HCT116 (cell line): ENCODE measurements around the gene RPIA. TPM values are rescaled to one million over a fixed set of nuclear protein-coding genes. Genes with fewer than 3 reads are reported as not detected.

ENCODE experiments used
- ATAC-seq: fragments of 200-7000 bp; cut with Tn5 transposase; 2 replicates; pipeline ENCODE4 v1.9.1; 2020; ENCODE audit warnings: mild to moderate bottlenecking, moderate library complexity
- BruUV-seq: library from RNA; stranded (reverse); fragments of 400-500 nt; replicated peaks from 2 replicates; lab custom pipeline; 2021; lab: Mats Ljungman, UMichigan
- CTCF ChIA-PET: fragments of 300-600 bp; sonication (Branson Sonifier 250); formaldehyde crosslinking; loops from one replicate; lab custom pipeline; 2021; ENCODE audit warnings: antibody characterized with exemption; lab: Charles Lee
- POLR2A ChIA-PET: fragments of 300-600, 350-600 bp; sonication (Branson Sonifier 250); formaldehyde crosslinking; loops from one replicate; lab custom pipeline; 2021; ENCODE audit warnings: antibody characterized with exemption; lab: Charles Lee
- RAD21 ChIA-PET, 2 experiments: fragments of 300-600 bp; sonication (Branson Sonifier 250); formaldehyde crosslinking; loops; one replicate each; lab custom pipeline; 2023; ENCODE audit warnings: low total read pairs in 2 of 2; ENCODE audit not compliant: uncharacterized antibody in 2 of 2, unreplicated experiment in 2 of 2, low non-redundant PET in 1 of 2; lab: Charles Lee
- DNase-seq: peaks from one replicate; pipeline ENCODE4 v3.0.0-alpha.2; 2010; ENCODE audit warnings: low read depth, low spot score
- H2AFZ ChIP-seq: fragments of 200-600 bp; shearing (Covaris generic), sonication (generic); 2 replicates; pipeline ENCODE4 v1.6.1; 2017; ENCODE audit warnings: low read depth, mixed run types, mixed read lengths, antibody characterized with exemption, low read length; ENCODE audit not compliant: poor library complexity, severe bottlenecking
- H3K27ac ChIP-seq: 2 replicates; pipeline ENCODE4 v1.5.1; 2012; ENCODE audit warnings: low read depth, low read length
- H3K27me3 ChIP-seq: fragments of 200-600 bp; sonication (generic); 2 replicates; pipeline ENCODE4 v1.6.1; 2016; ENCODE audit warnings: mixed run types, low read length, mixed read lengths; ENCODE audit not compliant: insufficient read depth
- H3K36me3 ChIP-seq, 2 experiments: fragments of 200-500 bp in 1 of 2; fragments of 200-600 bp in 1 of 2; sonication (Bioruptor generic) in 1 of 2; sonication (generic) in 1 of 2; 2 replicates each; pipeline versions ENCODE4 v1.5.1 to v1.6.1; 2014 to 2016; ENCODE audit warnings: low read length in 2 of 2, inconsistent platforms in 1 of 2, mixed read lengths in 1 of 2, mixed run types in 1 of 2; ENCODE audit not compliant: insufficient read depth in 2 of 2, control insufficient read depth in 1 of 2
- H3K4me1 ChIP-seq, 2 experiments: fragments of 200-600 bp in 1 of 2; sonication (generic) in 1 of 2; 2 replicates each; pipeline versions ENCODE4 v1.5.1 to v1.6.1; 2012 to 2017; ENCODE audit warnings: low read length in 2 of 2, inconsistent platforms in 1 of 2, mild to moderate bottlenecking in 1 of 2, mixed read lengths in 1 of 2, mixed run types in 1 of 2, moderate library complexity in 1 of 2; ENCODE audit not compliant: insufficient read depth in 2 of 2, control insufficient read depth in 1 of 2
- H3K4me2 ChIP-seq: fragments of 200-600 bp; sonication (generic); 2 replicates; pipeline ENCODE4 v1.6.1; 2017; ENCODE audit warnings: mixed run types, low read length, mixed read lengths
- H3K4me3 ChIP-seq, 2 experiments: fragments of 200-600 bp in 1 of 2; sonication (generic) in 1 of 2; replicated peaks in 1 of 2; 2 replicates each; pipeline ENCODE4 v1.5.1; 2011 to 2016; ENCODE audit warnings: low read length in 2 of 2, control low read depth in 1 of 2, low read depth in 1 of 2, mild to moderate bottlenecking in 1 of 2, mixed read lengths in 1 of 2, mixed run types in 1 of 2
- H3K79me2 ChIP-seq: fragments of 200-600 bp; sonication (generic); 2 replicates; pipeline ENCODE4 v1.6.1; 2017; ENCODE audit warnings: mild to moderate bottlenecking, mixed run types, low read length, moderate library complexity, mixed read lengths; ENCODE audit not compliant: insufficient read depth
- H3K9ac ChIP-seq: fragments of 200-600 bp; sonication (generic); 2 replicates; pipeline ENCODE4 v1.6.1; 2016; ENCODE audit warnings: low read length, mixed read lengths
- H3K9me2 ChIP-seq: fragments of 200-600 bp; sonication (generic), shearing (Covaris generic); 2 replicates; pipeline ENCODE4 v1.6.1; 2017; ENCODE audit warnings: mixed run types, mild to moderate bottlenecking, moderate library complexity; ENCODE audit not compliant: insufficient read depth
- H3K9me3 ChIP-seq, 2 experiments: fragments of 200-500 bp in 1 of 2; fragments of 200-600 bp in 1 of 2; sonication (Bioruptor generic) in 1 of 2; sonication (generic) in 1 of 2; 2 replicates each; pipeline ENCODE4 v1.6.1; 2014 to 2017; ENCODE audit warnings: low read length in 2 of 2, mixed read lengths in 2 of 2, inconsistent platforms in 1 of 2, low read depth in 1 of 2, mild to moderate bottlenecking in 1 of 2, mixed run types in 1 of 2, moderate library complexity in 1 of 2; ENCODE audit not compliant: control insufficient read depth in 1 of 2, insufficient read depth in 1 of 2
- H4K20me1 ChIP-seq: fragments of 200-600 bp; sonication (generic), shearing (Covaris generic); 2 replicates; pipeline ENCODE4 v1.6.1; 2017; ENCODE audit warnings: mixed run types, mild to moderate bottlenecking, moderate library complexity; ENCODE audit not compliant: insufficient read depth
- CEBPB ChIP-seq: IDR thresholded peaks from 2 replicates; pipeline ENCODE4 v1.6.1; 2012; ENCODE audit warnings: low read depth
- CTCF ChIP-seq, 3 experiments: fragments of 200-600 bp in 1 of 3; sonication (generic) in 1 of 3; IDR thresholded peaks in 2 of 3; conservative IDR thresholded peaks in 1 of 3; 2 replicates each; pipeline ENCODE4 v1.5.1; 2012 to 2017; ENCODE audit warnings: low read depth in 2 of 3, low read length in 2 of 3, antibody characterized with exemption in 1 of 3, borderline replicate concordance in 1 of 3, control low read depth in 1 of 3, mild to moderate bottlenecking in 1 of 3, mixed read lengths in 1 of 3, mixed run types in 1 of 3, moderate library complexity in 1 of 3; ENCODE audit not compliant: insufficient read depth in 1 of 3
- EGR1 ChIP-seq: IDR thresholded peaks from 2 replicates; pipeline ENCODE4 v1.6.1; 2012; ENCODE audit warnings: low read depth
- ELF1 ChIP-seq: IDR thresholded peaks from 2 replicates; pipeline ENCODE4 v1.6.1; 2012; ENCODE audit warnings: low read depth, borderline replicate concordance
- EZH2phosphoT487 ChIP-seq: fragments of 200-600 bp; IDR thresholded peaks from 2 replicates; pipeline ENCODE4 v1.6.1; 2018; ENCODE audit warnings: antibody characterized with exemption, borderline replicate concordance
- FOSL1 ChIP-seq: IDR thresholded peaks from 2 replicates; pipeline ENCODE4 v1.6.1; 2012; ENCODE audit warnings: low read depth
- MAX ChIP-seq: IDR thresholded peaks from 2 replicates; pipeline ENCODE4 v1.6.1; 2012
- POLR2A ChIP-seq: IDR thresholded peaks from 2 replicates; pipeline ENCODE4 v1.7.0; 2011; ENCODE audit warnings: borderline replicate concordance; ENCODE audit not compliant: insufficient read depth, insufficient read length; ENCODE audit errors: extremely low read depth
- POLR2AphosphoS5 ChIP-seq: IDR thresholded peaks from 2 replicates; pipeline ENCODE4 v1.6.1; 2011; ENCODE audit warnings: mild to moderate bottlenecking, low read depth, low read length, moderate library complexity
- SIN3A ChIP-seq: IDR thresholded peaks from 2 replicates; pipeline ENCODE4 v1.6.1; 2012; ENCODE audit warnings: low read depth
- SP1 ChIP-seq: IDR thresholded peaks from 2 replicates; pipeline ENCODE4 v1.6.1; 2012; ENCODE audit warnings: low read depth
- SRF ChIP-seq: IDR thresholded peaks from 2 replicates; pipeline ENCODE4 v1.6.1; 2012; ENCODE audit warnings: low read depth
- TCF7L2 ChIP-seq: IDR thresholded peaks from 2 replicates; pipeline ENCODE4 v1.7.0; 2011; ENCODE audit warnings: borderline replicate concordance, inconsistent platforms; ENCODE audit not compliant: insufficient read depth, insufficient read length; ENCODE audit errors: extremely low read depth
- YY1 ChIP-seq: IDR thresholded peaks from 2 replicates; pipeline ENCODE4 v1.6.1; 2011; ENCODE audit warnings: low read length, low read depth, moderate library complexity, mild to moderate bottlenecking; ENCODE audit not compliant: insufficient replicate concordance; ENCODE audit errors: extremely low read depth
- ZFX ChIP-seq: fragments of 450-650 bp; IDR thresholded peaks from 2 replicates; pipeline ENCODE4 v1.6.1; 2017
- intact Hi-C: fragments of 100-400 bp; cut with micrococcal nuclease; formaldehyde crosslinking; loops from 2 replicates; pipeline ENCODE4 v1.10.0; 2022
- total RNA-seq: library from RNA; stranded (reverse); gene quantifications from one replicate; pipeline ENCODE4 v1.2.1, GENCODE V29; 2021; ENCODE audit not compliant: unreplicated experiment
- TF ChIP-seq, protein P1 (sequence below): IDR thresholded peaks from 2 replicates; pipeline ENCODE4 v1.6.1; 2011; ENCODE audit warnings: mild to moderate bottlenecking, low read length, moderate library complexity; ENCODE audit not compliant: insufficient replicate concordance; ENCODE audit errors: extremely low read depth
- TF ChIP-seq, protein P2 (sequence below): IDR thresholded peaks from 2 replicates; pipeline ENCODE4 v1.6.1; 2012

RPIA gene
- total RNA-seq, 1 experiment from 2014 or later, result 43.3 TPM

DNA sequence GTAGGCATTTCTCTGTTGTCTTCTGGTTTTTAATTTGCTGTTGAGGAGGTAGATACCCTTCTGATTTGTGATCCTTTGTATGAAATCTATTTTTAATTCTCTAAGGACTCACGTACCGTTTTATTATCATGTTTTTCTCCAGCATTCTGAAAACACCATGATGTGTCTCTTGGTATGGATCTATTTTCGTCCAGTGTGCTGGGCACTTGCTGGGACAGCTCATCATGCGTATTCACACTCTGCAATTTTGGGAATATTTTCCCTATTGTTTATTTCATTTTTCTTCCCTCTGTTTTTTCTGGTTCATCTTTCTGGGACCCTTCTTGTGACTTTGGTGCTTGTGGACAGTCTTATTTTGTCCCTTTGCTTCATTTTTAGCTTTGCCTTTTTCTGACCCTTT lies 21.9 kb downstream of the RPIA start:
- intact Hi-C loops, result no loop called here
- Histone ChIP-seq H3K79me2 (peaks cover 56% of the 10 kb centered on the region), H3K9ac (no peak overlapping the region), H3K36me3 (no peaks in the 10 kb centered on the region), H3K4me1 (peaks cover 4 to 6% of the 10 kb centered on the region in 2 experiments; a peak in 2 of 4 replicates), H3K27ac (no peak overlapping the region), H3K9me2 (no peaks in the 10 kb centered on the region), H3K9me3 (no peaks in the 10 kb centered on the region), H2AFZ (no peak overlapping the region), H3K4me2 (no peak overlapping the region), H3K4me3 (no peak overlapping the region), H3K27me3 (no peaks in the 10 kb centered on the region), H4K20me1 (no peaks in the 10 kb centered on the region)
- POLR2A ChIA-PET, result no interaction called here
- CTCF ChIA-PET, result no interaction called here
- DNase-seq, result no peak
- TF ChIP-seq POLR2AphosphoS5 (no peak), CTCF (IDR thresholded peaks at IDR 0.05 in 2 of 3, conservative IDR thresholded peaks at IDR 0.05 in 1 of 3; ENCODE audit: borderline replicate concordance in 1 of 3, insufficient read depth in 1 of 3, low read depth in 2 of 3, low read length in 2 of 3) (no peak), ZFX (no peak)
- TF ChIP-seq, protein P1, sequence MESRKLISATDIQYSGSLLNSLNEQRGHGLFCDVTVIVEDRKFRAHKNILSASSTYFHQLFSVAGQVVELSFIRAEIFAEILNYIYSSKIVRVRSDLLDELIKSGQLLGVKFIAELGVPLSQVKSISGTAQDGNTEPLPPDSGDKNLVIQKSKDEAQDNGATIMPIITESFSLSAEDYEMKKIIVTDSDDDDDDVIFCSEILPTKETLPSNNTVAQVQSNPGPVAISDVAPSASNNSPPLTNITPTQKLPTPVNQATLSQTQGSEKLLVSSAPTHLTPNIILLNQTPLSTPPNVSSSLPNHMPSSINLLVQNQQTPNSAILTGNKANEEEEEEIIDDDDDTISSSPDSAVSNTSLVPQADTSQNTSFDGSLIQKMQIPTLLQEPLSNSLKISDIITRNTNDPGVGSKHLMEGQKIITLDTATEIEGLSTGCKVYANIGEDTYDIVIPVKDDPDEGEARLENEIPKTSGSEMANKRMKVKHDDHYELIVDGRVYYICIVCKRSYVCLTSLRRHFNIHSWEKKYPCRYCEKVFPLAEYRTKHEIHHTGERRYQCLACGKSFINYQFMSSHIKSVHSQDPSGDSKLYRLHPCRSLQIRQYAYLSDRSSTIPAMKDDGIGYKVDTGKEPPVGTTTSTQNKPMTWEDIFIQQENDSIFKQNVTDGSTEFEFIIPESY, result no peak
- no peak for ATAC-seq
- RAD21 ChIA-PET, result no interaction called here
- BruUV-seq, result no TSS peak

DNA sequence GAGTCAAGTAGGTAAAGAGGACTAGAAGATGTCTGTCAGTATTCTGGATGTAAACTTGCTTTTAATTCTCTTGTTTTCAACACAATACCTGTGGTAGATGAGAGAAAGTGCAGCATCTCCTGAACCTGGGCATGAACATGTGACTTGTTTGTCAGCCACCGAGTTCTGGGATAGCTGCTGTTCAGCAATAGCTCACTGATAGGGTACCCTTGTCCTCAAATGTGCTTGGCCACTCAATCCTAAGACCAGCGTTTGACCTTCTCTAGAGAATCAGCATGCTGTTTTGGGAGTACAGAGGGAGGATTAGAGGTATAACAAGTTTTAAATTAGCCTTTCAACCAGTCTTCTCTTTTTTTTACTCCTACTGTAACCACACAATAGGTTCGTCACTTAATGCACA lies 23.2 kb downstream of the RPIA start:
- Histone ChIP-seq H4K20me1 (no peaks in the 10 kb centered on the region), H3K4me2 (no peak overlapping the region), H3K9me3 (no peaks in the 10 kb centered on the region), H3K27me3 (no peaks in the 10 kb centered on the region), H3K27ac (no peak overlapping the region)
- ChIA-PET POLR2A (no interaction called here), RAD21 (no interaction called here)
- no peak for ATAC-seq
- no peak for DNase-seq
- intact Hi-C loops, result no loop called here
- TF ChIP-seq YY1 (no peak), FOSL1 (no peak), SIN3A (no peak), EZH2phosphoT487 (no peak), SRF (no peak), CEBPB (no peak), POLR2AphosphoS5 (no peak), MAX (no peak), EGR1 (no peak), POLR2A (no peak), ELF1 (no peak), TCF7L2 (no peak), SP1 (no peak)
- TF ChIP-seq, protein P2, sequence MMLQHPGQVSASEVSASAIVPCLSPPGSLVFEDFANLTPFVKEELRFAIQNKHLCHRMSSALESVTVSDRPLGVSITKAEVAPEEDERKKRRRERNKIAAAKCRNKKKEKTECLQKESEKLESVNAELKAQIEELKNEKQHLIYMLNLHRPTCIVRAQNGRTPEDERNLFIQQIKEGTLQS, result no peak
- TF ChIP-seq, all 23 proteins: peak for 0
- CTCF ChIA-PET, result no interaction called here
- Histone ChIP-seq H3K4me1 (peaks cover 4 to 6% of the 10 kb centered on the region in 2 experiments; a peak in 2 of 4 replicates), H3K79me2 (peaks cover 54% of the 10 kb centered on the region), H3K9me2 (no peaks in the 10 kb centered on the region), H3K36me3 (no peaks in the 10 kb centered on the region), H3K9ac (no peak overlapping the region), H2AFZ (no peak overlapping the region), H3K4me3 (no peak overlapping the region)
- BruUV-seq, result no TSS peak
